Measurements from ENCODE around the gene MTREX. TPM values are rescaled to one million over a fixed set of nuclear protein-coding genes. Genes with fewer than 3 reads are reported as not detected.

MTREX gene
- total and polyA plus RNA-seq, 2 of the 8 experiments (the other 6 are each of a cell fraction or from before 2014, with no cell fraction given) = 16.0 to 130 TPM

DNA sequence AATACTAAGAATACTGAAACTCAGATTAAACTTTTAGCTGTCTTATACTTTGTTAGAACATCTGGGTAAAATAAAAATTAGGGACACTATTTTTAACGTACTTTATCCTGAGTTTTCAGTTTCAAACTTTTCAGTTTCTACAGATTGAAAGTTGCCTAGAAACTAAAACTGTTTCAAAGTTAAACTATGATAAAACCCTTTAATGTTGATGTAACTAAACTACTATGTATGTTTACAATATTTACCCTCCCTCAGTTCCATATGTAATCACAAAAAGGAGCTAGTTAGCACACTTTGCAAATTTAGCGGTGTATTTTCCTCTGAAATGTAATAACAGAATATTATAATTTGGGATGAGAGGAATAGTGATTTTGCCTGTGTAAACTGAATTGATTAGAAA lies 105.9 kb downstream of the MTREX start (continued):
- TF ChIP-seq, protein P1, sequence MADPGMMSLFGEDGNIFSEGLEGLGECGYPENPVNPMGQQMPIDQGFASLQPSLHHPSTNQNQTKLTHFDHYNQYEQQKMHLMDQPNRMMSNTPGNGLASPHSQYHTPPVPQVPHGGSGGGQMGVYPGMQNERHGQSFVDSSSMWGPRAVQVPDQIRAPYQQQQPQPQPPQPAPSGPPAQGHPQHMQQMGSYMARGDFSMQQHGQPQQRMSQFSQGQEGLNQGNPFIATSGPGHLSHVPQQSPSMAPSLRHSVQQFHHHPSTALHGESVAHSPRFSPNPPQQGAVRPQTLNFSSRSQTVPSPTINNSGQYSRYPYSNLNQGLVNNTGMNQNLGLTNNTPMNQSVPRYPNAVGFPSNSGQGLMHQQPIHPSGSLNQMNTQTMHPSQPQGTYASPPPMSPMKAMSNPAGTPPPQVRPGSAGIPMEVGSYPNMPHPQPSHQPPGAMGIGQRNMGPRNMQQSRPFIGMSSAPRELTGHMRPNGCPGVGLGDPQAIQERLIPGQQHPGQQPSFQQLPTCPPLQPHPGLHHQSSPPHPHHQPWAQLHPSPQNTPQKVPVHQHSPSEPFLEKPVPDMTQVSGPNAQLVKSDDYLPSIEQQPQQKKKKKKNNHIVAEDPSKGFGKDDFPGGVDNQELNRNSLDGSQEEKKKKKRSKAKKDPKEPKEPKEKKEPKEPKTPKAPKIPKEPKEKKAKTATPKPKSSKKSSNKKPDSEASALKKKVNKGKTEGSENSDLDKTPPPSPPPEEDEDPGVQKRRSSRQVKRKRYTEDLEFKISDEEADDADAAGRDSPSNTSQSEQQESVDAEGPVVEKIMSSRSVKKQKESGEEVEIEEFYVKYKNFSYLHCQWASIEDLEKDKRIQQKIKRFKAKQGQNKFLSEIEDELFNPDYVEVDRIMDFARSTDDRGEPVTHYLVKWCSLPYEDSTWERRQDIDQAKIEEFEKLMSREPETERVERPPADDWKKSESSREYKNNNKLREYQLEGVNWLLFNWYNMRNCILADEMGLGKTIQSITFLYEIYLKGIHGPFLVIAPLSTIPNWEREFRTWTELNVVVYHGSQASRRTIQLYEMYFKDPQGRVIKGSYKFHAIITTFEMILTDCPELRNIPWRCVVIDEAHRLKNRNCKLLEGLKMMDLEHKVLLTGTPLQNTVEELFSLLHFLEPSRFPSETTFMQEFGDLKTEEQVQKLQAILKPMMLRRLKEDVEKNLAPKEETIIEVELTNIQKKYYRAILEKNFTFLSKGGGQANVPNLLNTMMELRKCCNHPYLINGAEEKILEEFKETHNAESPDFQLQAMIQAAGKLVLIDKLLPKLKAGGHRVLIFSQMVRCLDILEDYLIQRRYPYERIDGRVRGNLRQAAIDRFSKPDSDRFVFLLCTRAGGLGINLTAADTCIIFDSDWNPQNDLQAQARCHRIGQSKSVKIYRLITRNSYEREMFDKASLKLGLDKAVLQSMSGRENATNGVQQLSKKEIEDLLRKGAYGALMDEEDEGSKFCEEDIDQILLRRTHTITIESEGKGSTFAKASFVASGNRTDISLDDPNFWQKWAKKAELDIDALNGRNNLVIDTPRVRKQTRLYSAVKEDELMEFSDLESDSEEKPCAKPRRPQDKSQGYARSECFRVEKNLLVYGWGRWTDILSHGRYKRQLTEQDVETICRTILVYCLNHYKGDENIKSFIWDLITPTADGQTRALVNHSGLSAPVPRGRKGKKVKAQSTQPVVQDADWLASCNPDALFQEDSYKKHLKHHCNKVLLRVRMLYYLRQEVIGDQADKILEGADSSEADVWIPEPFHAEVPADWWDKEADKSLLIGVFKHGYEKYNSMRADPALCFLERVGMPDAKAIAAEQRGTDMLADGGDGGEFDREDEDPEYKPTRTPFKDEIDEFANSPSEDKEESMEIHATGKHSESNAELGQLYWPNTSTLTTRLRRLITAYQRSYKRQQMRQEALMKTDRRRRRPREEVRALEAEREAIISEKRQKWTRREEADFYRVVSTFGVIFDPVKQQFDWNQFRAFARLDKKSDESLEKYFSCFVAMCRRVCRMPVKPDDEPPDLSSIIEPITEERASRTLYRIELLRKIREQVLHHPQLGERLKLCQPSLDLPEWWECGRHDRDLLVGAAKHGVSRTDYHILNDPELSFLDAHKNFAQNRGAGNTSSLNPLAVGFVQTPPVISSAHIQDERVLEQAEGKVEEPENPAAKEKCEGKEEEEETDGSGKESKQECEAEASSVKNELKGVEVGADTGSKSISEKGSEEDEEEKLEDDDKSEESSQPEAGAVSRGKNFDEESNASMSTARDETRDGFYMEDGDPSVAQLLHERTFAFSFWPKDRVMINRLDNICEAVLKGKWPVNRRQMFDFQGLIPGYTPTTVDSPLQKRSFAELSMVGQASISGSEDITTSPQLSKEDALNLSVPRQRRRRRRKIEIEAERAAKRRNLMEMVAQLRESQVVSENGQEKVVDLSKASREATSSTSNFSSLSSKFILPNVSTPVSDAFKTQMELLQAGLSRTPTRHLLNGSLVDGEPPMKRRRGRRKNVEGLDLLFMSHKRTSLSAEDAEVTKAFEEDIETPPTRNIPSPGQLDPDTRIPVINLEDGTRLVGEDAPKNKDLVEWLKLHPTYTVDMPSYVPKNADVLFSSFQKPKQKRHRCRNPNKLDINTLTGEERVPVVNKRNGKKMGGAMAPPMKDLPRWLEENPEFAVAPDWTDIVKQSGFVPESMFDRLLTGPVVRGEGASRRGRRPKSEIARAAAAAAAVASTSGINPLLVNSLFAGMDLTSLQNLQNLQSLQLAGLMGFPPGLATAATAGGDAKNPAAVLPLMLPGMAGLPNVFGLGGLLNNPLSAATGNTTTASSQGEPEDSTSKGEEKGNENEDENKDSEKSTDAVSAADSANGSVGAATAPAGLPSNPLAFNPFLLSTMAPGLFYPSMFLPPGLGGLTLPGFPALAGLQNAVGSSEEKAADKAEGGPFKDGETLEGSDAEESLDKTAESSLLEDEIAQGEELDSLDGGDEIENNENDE (IDR thresholded peaks at IDR 0.05; ENCODE audit: insufficient replicate concordance, low read length) = no peak
- TF ChIP-seq POLR2A (IDR thresholded peaks at IDR 0.05; ENCODE audit: control extremely low read depth in 1 of 2, low read depth in 2 of 2, low read length in 2 of 2) = no peak
- TF ChIP-seq TCF12 (IDR thresholded peaks at IDR 0.05; ENCODE audit: low read depth, low read length) = no peak
- no peak for TF ChIP-seq TAF7 (optimal IDR thresholded peaks at IDR 0.05; ENCODE audit: borderline replicate concordance, low read depth, low read length)
- no peak for TF ChIP-seq TAF1 (IDR thresholded peaks at IDR 0.05; ENCODE audit: low read depth, low read length)
- no peak for TF ChIP-seq HDAC6 (IDR thresholded peaks at IDR 0.05; ENCODE audit: low read depth, low read length)
- no peak for TF ChIP-seq BACH1 (IDR thresholded peaks at IDR 0.05; ENCODE audit: low read length)
- no peak for TF ChIP-seq EP300 (IDR thresholded peaks at IDR 0.05; ENCODE audit: borderline replicate concordance in 1 of 2, low read depth in 2 of 2, low read length in 2 of 2)
- TF ChIP-seq YY1 (IDR thresholded peaks at IDR 0.05; ENCODE audit: low read depth, low read length) = no peak
- TF ChIP-seq, protein P2, sequence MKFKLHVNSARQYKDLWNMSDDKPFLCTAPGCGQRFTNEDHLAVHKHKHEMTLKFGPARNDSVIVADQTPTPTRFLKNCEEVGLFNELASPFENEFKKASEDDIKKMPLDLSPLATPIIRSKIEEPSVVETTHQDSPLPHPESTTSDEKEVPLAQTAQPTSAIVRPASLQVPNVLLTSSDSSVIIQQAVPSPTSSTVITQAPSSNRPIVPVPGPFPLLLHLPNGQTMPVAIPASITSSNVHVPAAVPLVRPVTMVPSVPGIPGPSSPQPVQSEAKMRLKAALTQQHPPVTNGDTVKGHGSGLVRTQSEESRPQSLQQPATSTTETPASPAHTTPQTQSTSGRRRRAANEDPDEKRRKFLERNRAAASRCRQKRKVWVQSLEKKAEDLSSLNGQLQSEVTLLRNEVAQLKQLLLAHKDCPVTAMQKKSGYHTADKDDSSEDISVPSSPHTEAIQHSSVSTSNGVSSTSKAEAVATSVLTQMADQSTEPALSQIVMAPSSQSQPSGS (IDR thresholded peaks at IDR 0.05; ENCODE audit: low read length) = no peak
- TF ChIP-seq TBP (IDR thresholded peaks at IDR 0.05; ENCODE audit: low read depth, low read length) = no peak
